Epithelial cell of esophagus (primary cell): Measurements from ENCODE around the gene SSTR4.
"Not testable (repeated sequence)": the region's sequence is repeated elsewhere in the genome, so short reads cannot be mapped to it uniquely, and the experiment has no call there.

Experiments used
- DNase-seq: peaks from one replicate; pipeline ENCODE4 v3.0.0; 2010; ENCODE audit warnings: low read depth
- H3K4me3 ChIP-seq: 2 replicates; pipeline ENCODE4 v1.5.1; 2011; ENCODE audit warnings: mild to moderate bottlenecking, low read length, control low read depth
- CTCF ChIP-seq: IDR thresholded peaks from 2 replicates; pipeline ENCODE4 v1.5.1; 2011; ENCODE audit warnings: low read depth, mild to moderate bottlenecking, low read length, control low read depth, inconsistent platforms; ENCODE audit not compliant: insufficient read depth; ENCODE audit errors: missing control alignments

Gene SSTR4

GRCh38 chr20:23022849-23023248 is 12.3 kb upstream of the SSTR4 start:
- H3K4me3 ChIP-seq: no peak overlapping the region
- no peak for TF ChIP-seq CTCF
- DNase-seq: no peak

GRCh38 chr20:23023621-23024177 is 11.4 kb upstream of the SSTR4 start:
- no peak overlapping the region for H3K4me3 ChIP-seq
- no peak for TF ChIP-seq CTCF
- no peak for DNase-seq

GRCh38 chr20:23024701-23025100 is 10.4 kb upstream of the SSTR4 start:
- DNase-seq: no peak

GRCh38 chr20:23025503-23025902 is 9.6 kb upstream of the SSTR4 start:
- not testable (repeated sequence) for DNase-seq, H3K4me3 ChIP-seq

More at GRCh38 chr20:23024701-23025100, 10.4 kb upstream of the SSTR4 start:
- H3K4me3 ChIP-seq: no peak overlapping the region
- TF ChIP-seq CTCF: no peak

GRCh38 chr20:23027721-23028120 is 7.4 kb upstream of the SSTR4 start:
- no peak for DNase-seq
- H3K4me3 ChIP-seq: no peak overlapping the region
- TF ChIP-seq CTCF: no peak

- TF ChIP-seq CTCF: no peak
- DNase-seq: no peak
- H3K4me3 ChIP-seq: no peak overlapping the region
These were observed 6.7 kb upstream of the SSTR4 start for GRCh38 chr20:23028392-23028791.

GRCh38 chr20:23029324-23029723 is 5.8 kb upstream of the SSTR4 start:
- no peak for TF ChIP-seq CTCF
- DNase-seq: no peak
- no peak overlapping the region for H3K4me3 ChIP-seq
